KMS-11 (cell line): ENCODE data around the gene DENND6B.

Experiments
- H2AFZ ChIP-seq: fragments of 200-600 bp; sonication (generic); 2 replicates; pipeline ENCODE4 v1.6.1; 2016; ENCODE audit warnings: antibody characterized with exemption, mixed run types, low read depth
- H3K27ac ChIP-seq: fragments of 200-600 bp; sonication (generic); 2 replicates; pipeline ENCODE4 v1.6.1; 2016; ENCODE audit warnings: mild to moderate bottlenecking, mixed run types
- H3K27me3 ChIP-seq: fragments of 200-600 bp; sonication (generic); 2 replicates; pipeline ENCODE4 v1.6.1; 2017; ENCODE audit warnings: mild to moderate bottlenecking, low read depth, mixed run types, moderate library complexity; ENCODE audit not compliant: insufficient read depth
- H3K36me3 ChIP-seq: fragments of 200-600 bp; sonication (generic); 2 replicates; pipeline ENCODE4 v1.6.1; 2017; ENCODE audit warnings: mild to moderate bottlenecking, mixed run types; ENCODE audit not compliant: insufficient read depth
- H3K4me1 ChIP-seq: fragments of 200-600 bp; sonication (generic); 2 replicates; pipeline ENCODE4 v1.6.1; 2016; ENCODE audit warnings: mild to moderate bottlenecking, low read depth, mixed run types; ENCODE audit not compliant: poor library complexity, severe bottlenecking
- H3K4me2 ChIP-seq: fragments of 200-600 bp; sonication (generic); 2 replicates; pipeline ENCODE4 v1.7.0; 2016; ENCODE audit warnings: mild to moderate bottlenecking, mixed run types
- H3K4me3 ChIP-seq: fragments of 200-600 bp; sonication (generic); IDR thresholded peaks from 2 replicates; pipeline ENCODE4 v1.6.1; 2017; ENCODE audit warnings: low read depth, low read length, mixed read lengths; ENCODE audit not compliant: insufficient read depth
- H3K79me2 ChIP-seq: fragments of 200-600 bp; sonication (generic); 2 replicates; pipeline ENCODE4 v1.6.1; 2016; ENCODE audit warnings: low read depth, mixed run types; ENCODE audit not compliant: insufficient read depth
- H3K9ac ChIP-seq: fragments of 200-600 bp; sonication (generic); 2 replicates; pipeline ENCODE4 v1.6.1; 2016; ENCODE audit warnings: mild to moderate bottlenecking, mixed run types
- H4K20me1 ChIP-seq: fragments of 200-600 bp; sonication (generic); 2 replicates; pipeline ENCODE4 v1.6.1; 2016; ENCODE audit warnings: mild to moderate bottlenecking, mixed run types; ENCODE audit not compliant: insufficient read depth
- CTCF ChIP-seq: fragments of 200-600 bp; sonication (generic); conservative IDR thresholded peaks from 2 replicates; pipeline ENCODE4 v1.6.1; 2017; ENCODE audit warnings: low read depth, mild to moderate bottlenecking, antibody characterized with exemption, low read length, moderate library complexity, mixed read lengths

The DENND6B gene

GRCh38 chr22:50314455-50315288, 12.1 kb downstream of the DENND6B start:
- H3K36me3 ChIP-seq: no peaks in the 10 kb centered on the region
- no peaks in the 10 kb centered on the region for H3K27me3 ChIP-seq
- no peaks in the 10 kb centered on the region for H3K79me2 ChIP-seq
- H3K4me2 ChIP-seq: peak overlapping the region; percentile 63
- H3K9ac ChIP-seq: no peak overlapping the region; the same call in 1 of the 2 replicates
- H3K4me1 ChIP-seq: peaks cover 6% of the 10 kb centered on the region
- peak overlapping the region; percentile 64; the same call in 1 of the 2 replicates for H2AFZ ChIP-seq
- no peak overlapping the region for H3K27ac ChIP-seq
- H3K4me3 ChIP-seq: no peak overlapping the region
- H4K20me1 ChIP-seq: no peaks in the 10 kb centered on the region
- no peak for TF ChIP-seq CTCF

DNA sequence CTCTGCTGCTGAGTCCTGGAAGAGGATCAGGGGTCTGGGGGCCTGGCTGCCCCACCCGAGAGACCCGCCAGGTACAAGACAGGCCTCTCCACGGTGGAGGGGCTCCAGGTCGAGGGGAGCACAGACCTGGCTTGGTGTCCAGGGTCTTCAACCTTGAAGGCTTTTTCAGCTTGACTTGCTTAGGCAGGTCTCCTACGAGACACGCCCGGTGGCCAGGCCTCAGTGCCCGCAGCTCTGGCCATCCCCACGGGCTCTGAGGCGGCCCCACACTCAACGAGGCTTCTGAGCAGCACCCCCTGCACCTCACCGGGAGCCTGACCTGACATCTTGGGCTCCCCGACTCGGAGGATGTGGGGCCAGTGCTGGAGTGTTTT, 12.7 kb downstream of the DENND6B start:
- no peak for TF ChIP-seq CTCF
- no peak overlapping the region; the same call in 1 of the 2 replicates for H3K9ac ChIP-seq
- H3K4me1 ChIP-seq: peaks cover 6% of the 10 kb centered on the region
- no peak overlapping the region for H3K4me3 ChIP-seq
- H4K20me1 ChIP-seq: no peaks in the 10 kb centered on the region
- H3K79me2 ChIP-seq: no peaks in the 10 kb centered on the region
- H3K27me3 ChIP-seq: no peaks in the 10 kb centered on the region
- no peak overlapping the region for H3K27ac ChIP-seq
- peak overlapping the region; percentile 64; the same call in 1 of the 2 replicates for H2AFZ ChIP-seq
- H3K36me3 ChIP-seq: no peaks in the 10 kb centered on the region
- peak overlapping the region; percentile 63 for H3K4me2 ChIP-seq

- H3K36me3 ChIP-seq: no peaks in the 10 kb centered on the region
- no peak for TF ChIP-seq CTCF
- H4K20me1 ChIP-seq: no peaks in the 10 kb centered on the region
- no peaks in the 10 kb centered on the region for H3K27me3 ChIP-seq
- no peak overlapping the region for H2AFZ ChIP-seq
- H3K4me2 ChIP-seq: no peak overlapping the region
- no peaks in the 10 kb centered on the region for H3K79me2 ChIP-seq
- no peak overlapping the region for H3K9ac ChIP-seq
- peaks cover 6% of the 10 kb centered on the region for H3K4me1 ChIP-seq
- no peak overlapping the region for H3K27ac ChIP-seq
- no peak overlapping the region for H3K4me3 ChIP-seq
These were observed 13.2 kb downstream of the DENND6B start for GRCh38 chr22:50313600-50313999.

- Histone ChIP-seq H4K20me1 (no peaks in the 10 kb centered on the region), H3K79me2 (no peaks in the 10 kb centered on the region), H3K4me2 (no peak overlapping the region), H2AFZ (no peak overlapping the region), H3K27me3 (no peaks in the 10 kb centered on the region), H3K4me1 (peaks cover 6% of the 10 kb centered on the region), H3K4me3 (no peak overlapping the region), H3K36me3 (no peaks in the 10 kb centered on the region), H3K27ac (no peak overlapping the region), H3K9ac (no peak overlapping the region)
- no peak for TF ChIP-seq CTCF
These were observed 13.8 kb downstream of the DENND6B start for GRCh38 chr22:50313021-50313420.
